Endothelial cell of umbilical vein (primary cell): ENCODE data around the gene CKS2. TPM values are rescaled to one million over a fixed set of nuclear protein-coding genes. Genes with fewer than 3 reads are reported as not detected.

ENCODE experiments used
- BruUV-seq: library from RNA; stranded (reverse); fragments of 400-500 nt; replicated peaks from 2 replicates; lab custom pipeline; 2021; lab: Mats Ljungman, UMichigan
- CTCF ChIA-PET: fragments of 300-600, 350-600 bp; sonication (Branson Sonifier 250); formaldehyde crosslinking; loops from one replicate; lab custom pipeline; 2021; ENCODE audit warnings: antibody characterized with exemption, inconsistent platforms; lab: Charles Lee
- POLR2A ChIA-PET: fragments of 300-600, 350-600 bp; sonication (Branson Sonifier 250); formaldehyde crosslinking; loops from one replicate; lab custom pipeline; 2021; ENCODE audit warnings: antibody characterized with exemption, inconsistent platforms; lab: Charles Lee
- DNase-seq: peaks from one replicate; pipeline ENCODE4 v3.0.0-alpha.2; 2011; ENCODE audit warnings: low read depth, low spot score
- FAIRE-seq: peaks from 2 replicates; lab custom pipeline; 2011; peaks lifted over from hg19 to GRCh38; lab: Jason Lieb, UNC
- H2AFZ ChIP-seq: 2 replicates; pipeline ENCODE4 v1.6.0; 2012; ENCODE audit warnings: low read depth, low read length, control low read depth, inconsistent platforms
- H3K27ac ChIP-seq: 2 replicates; pipeline ENCODE4 v1.5.1; 2011; ENCODE audit warnings: low read depth, mild to moderate bottlenecking, control low read depth, low read length, moderate library complexity; ENCODE audit not compliant: insufficient read depth
- H3K27me3 ChIP-seq, 2 experiments: 2 replicates each; pipeline versions ENCODE4 v1.6.0 to v1.6.1; 2011; ENCODE audit warnings: low read length in 2 of 2, mixed read lengths in 1 of 2; ENCODE audit not compliant: control insufficient read depth in 2 of 2, insufficient read depth in 2 of 2
- H3K36me3 ChIP-seq, 2 experiments: 2 replicates in 1 of 2; 3 replicates in 1 of 2; pipeline ENCODE4 v1.5.1; 2011; ENCODE audit warnings: low read length in 2 of 2, mild to moderate bottlenecking in 1 of 2, moderate library complexity in 1 of 2; ENCODE audit not compliant: control insufficient read depth in 2 of 2, insufficient read depth in 2 of 2; ENCODE audit errors: extremely low read depth in 1 of 2
- H3K4me1 ChIP-seq: 3 replicates; pipeline ENCODE4 v1.5.1; 2011; ENCODE audit warnings: mild to moderate bottlenecking, low read length; ENCODE audit not compliant: control insufficient read depth, insufficient read depth; ENCODE audit errors: extremely low read depth
- H3K4me2 ChIP-seq: 2 replicates; pipeline ENCODE4 v1.6.1; 2011; ENCODE audit warnings: low read length, control low read depth, mixed read lengths; ENCODE audit not compliant: insufficient read depth
- H3K4me3 ChIP-seq, 3 experiments: fragments of 200-600 bp in 1 of 3; sonication (generic), shearing (Covaris generic) in 1 of 3; replicated peaks in 1 of 3; 2 replicates each; pipeline ENCODE4 v1.5.1; 2011 to 2016; ENCODE audit warnings: control low read depth in 3 of 3, low read length in 3 of 3, mild to moderate bottlenecking in 2 of 3, inconsistent platforms in 1 of 3, low read depth in 1 of 3, moderate library complexity in 1 of 3; ENCODE audit not compliant: insufficient read depth in 1 of 3
- H3K79me2 ChIP-seq: 2 replicates; pipeline ENCODE4 v1.6.0; 2012; ENCODE audit warnings: low read length, inconsistent platforms; ENCODE audit not compliant: control insufficient read depth, insufficient read depth
- H3K9ac ChIP-seq: replicated peaks from 2 replicates; pipeline ENCODE3; 2011; ENCODE audit warnings: low read length, control low read depth; ENCODE audit not compliant: insufficient read depth; ENCODE audit errors: extremely low read depth
- H3K9me1 ChIP-seq: replicated peaks from 3 replicates; pipeline ENCODE4 v1.6.0; 2011; ENCODE audit warnings: mild to moderate bottlenecking, low read length; ENCODE audit not compliant: control insufficient read depth, insufficient read depth; ENCODE audit errors: extremely low read depth
- H3K9me3 ChIP-seq: replicated peaks from 2 replicates; pipeline ENCODE4 v1.5.1; 2012; ENCODE audit warnings: low read length, inconsistent platforms; ENCODE audit not compliant: control insufficient read depth, insufficient read depth
- H4K20me1 ChIP-seq: replicated peaks from 2 replicates; pipeline ENCODE3; 2011; ENCODE audit warnings: mild to moderate bottlenecking, low read length; ENCODE audit not compliant: control insufficient read depth, insufficient read depth; ENCODE audit errors: extremely low read depth
- EZH2 ChIP-seq: IDR thresholded peaks from 2 replicates; pipeline ENCODE4 v1.6.1; 2012; ENCODE audit warnings: borderline replicate concordance, low read depth, mild to moderate bottlenecking, moderate library complexity, low read length, inconsistent platforms; ENCODE audit not compliant: severe bottlenecking
- FOS ChIP-seq: IDR thresholded peaks from 2 replicates; pipeline ENCODE4 v1.6.1; 2011; ENCODE audit warnings: mild to moderate bottlenecking, low read length, moderate library complexity, borderline replicate concordance; ENCODE audit not compliant: insufficient read depth
- GATA2 ChIP-seq: IDR thresholded peaks from 2 replicates; pipeline ENCODE4 v1.7.0; 2011; ENCODE audit warnings: low read depth, mild to moderate bottlenecking, moderate library complexity, mixed read lengths, low read length; ENCODE audit not compliant: insufficient read length, insufficient read depth
- JUN ChIP-seq: IDR thresholded peaks from 2 replicates; pipeline ENCODE4 v1.6.1; 2011; ENCODE audit warnings: borderline replicate concordance, low read depth; ENCODE audit not compliant: insufficient read length, insufficient read depth
- MAX ChIP-seq: IDR thresholded peaks from 2 replicates; pipeline ENCODE4 v1.6.1; 2011; ENCODE audit not compliant: insufficient read depth, insufficient read length
- MYC ChIP-seq: IDR thresholded peaks from one replicate; pipeline ENCODE4 v1.6.1; 2011; ENCODE audit warnings: mild to moderate bottlenecking, low read depth, low read length
- POLR2A ChIP-seq: IDR thresholded peaks from 2 replicates; pipeline ENCODE4 v1.6.1; 2012; ENCODE audit warnings: low read depth, mild to moderate bottlenecking, control low read depth, low read length
- POLR2AphosphoS5 ChIP-seq: IDR thresholded peaks from 2 replicates; pipeline ENCODE4 v1.6.1; 2012; ENCODE audit warnings: low read depth, mild to moderate bottlenecking, control low read depth, low read length, moderate library complexity; ENCODE audit not compliant: insufficient read depth
- dilution Hi-C: fragments of 300-500 bp; cut with MboI; formaldehyde crosslinking; loops from one replicate; pipeline ENCODE4 v1.15.0; 2019; ENCODE audit warnings: low sequenced_read_pairs; ENCODE audit not compliant: extremely low pct_ligation_motif_present
- intact Hi-C: fragments of 100-400 bp; cut with micrococcal nuclease; formaldehyde crosslinking; loops from one replicate; pipeline ENCODE4 v1.10.0; 2022
- polyA plus RNA-seq, 4 experiments: library from polyadenylated mRNA; depleted of rRNA in 3 of 4; stranded (reverse) in 3 of 4; unstranded in 1 of 4; fragments of >200 nt; gene quantifications; 2 replicates each; pipeline versions ENCODE4 v1.2.1 to v1.2.3, GENCODE V29; 2011 to 2012; ENCODE audit warnings: missing spikeins in 1 of 4
- total RNA-seq: library from RNA; stranded (reverse); gene quantifications from 2 replicates; pipeline ENCODE4 v1.2.3, GENCODE V29; 2021
- TF ChIP-seq, protein P1 (sequence below), 2 donors: IDR thresholded peaks; 1 replicate in 1 of 2; 2 replicates in 1 of 2; pipeline ENCODE4 v1.5.1; 2011; ENCODE audit warnings: low read length in 2 of 2, mild to moderate bottlenecking in 2 of 2, moderate library complexity in 2 of 2, control low read depth in 1 of 2, inconsistent platforms in 1 of 2, low read depth in 1 of 2; ENCODE audit not compliant: insufficient read depth in 1 of 2; ENCODE audit errors: extremely low read depth in 1 of 2

The CKS2 gene
- total and polyA plus RNA-seq, 2 donors (not counting 3 experiments of a cell fraction or from before 2014, with no cell fraction given) = 153 to 269 TPM

DNA sequence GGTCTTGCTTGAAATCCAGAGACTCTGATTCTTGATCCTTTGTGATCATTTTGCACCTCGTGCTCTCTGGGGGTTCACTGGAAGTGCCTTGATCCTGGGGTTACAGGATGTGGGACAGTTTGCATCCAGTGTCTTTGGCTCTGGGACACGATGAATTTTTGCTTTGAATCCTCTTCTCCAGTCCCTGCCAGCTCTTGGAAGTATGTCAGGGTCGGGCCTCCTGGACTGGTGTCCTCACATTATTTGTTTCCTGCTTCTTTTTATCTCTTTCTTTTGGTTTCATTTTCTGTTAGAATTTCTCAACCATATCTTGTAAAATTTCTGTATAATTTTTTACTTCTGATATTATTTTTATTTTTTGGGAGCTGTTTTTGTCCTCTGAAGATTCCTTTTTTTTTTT, 41.5 kb downstream of the CKS2 start:
- no peak overlapping the region for H3K4me3 ChIP-seq
- H3K4me2 ChIP-seq = no peak overlapping the region
- intact Hi-C loops (no loop called here), dilution Hi-C loops (no loop called here)
- no peaks in the 10 kb centered on the region for H3K9me3 ChIP-seq
- TF ChIP-seq POLR2AphosphoS5 (no peak), FOS (no peak), EZH2 (no peak), MYC (no peak), MAX (no peak), POLR2A (no peak), JUN (no peak), GATA2 (no peak)
- TF ChIP-seq, protein P1, sequence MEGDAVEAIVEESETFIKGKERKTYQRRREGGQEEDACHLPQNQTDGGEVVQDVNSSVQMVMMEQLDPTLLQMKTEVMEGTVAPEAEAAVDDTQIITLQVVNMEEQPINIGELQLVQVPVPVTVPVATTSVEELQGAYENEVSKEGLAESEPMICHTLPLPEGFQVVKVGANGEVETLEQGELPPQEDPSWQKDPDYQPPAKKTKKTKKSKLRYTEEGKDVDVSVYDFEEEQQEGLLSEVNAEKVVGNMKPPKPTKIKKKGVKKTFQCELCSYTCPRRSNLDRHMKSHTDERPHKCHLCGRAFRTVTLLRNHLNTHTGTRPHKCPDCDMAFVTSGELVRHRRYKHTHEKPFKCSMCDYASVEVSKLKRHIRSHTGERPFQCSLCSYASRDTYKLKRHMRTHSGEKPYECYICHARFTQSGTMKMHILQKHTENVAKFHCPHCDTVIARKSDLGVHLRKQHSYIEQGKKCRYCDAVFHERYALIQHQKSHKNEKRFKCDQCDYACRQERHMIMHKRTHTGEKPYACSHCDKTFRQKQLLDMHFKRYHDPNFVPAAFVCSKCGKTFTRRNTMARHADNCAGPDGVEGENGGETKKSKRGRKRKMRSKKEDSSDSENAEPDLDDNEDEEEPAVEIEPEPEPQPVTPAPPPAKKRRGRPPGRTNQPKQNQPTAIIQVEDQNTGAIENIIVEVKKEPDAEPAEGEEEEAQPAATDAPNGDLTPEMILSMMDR (IDR thresholded peaks at IDR 0.05; ENCODE audit: extremely low read depth in 1 of 2, insufficient read depth in 1 of 2, low read depth in 1 of 2, low read length in 2 of 2) = no peak
- no peaks in the 10 kb centered on the region for H3K4me1 ChIP-seq
- CTCF ChIA-PET = no interaction called here
- no peak for DNase-seq
- POLR2A ChIA-PET = no interaction called here
- H3K27ac ChIP-seq = no peak overlapping the region
- no peak for FAIRE-seq
- H3K36me3 ChIP-seq = peaks cover 18 to 56% of the 10 kb centered on the region in 2 experiments
- no peaks in the 10 kb centered on the region for H3K9me1 ChIP-seq
- H3K27me3 ChIP-seq = no peaks in the 10 kb centered on the region
- BruUV-seq = no TSS peak
- H3K9ac ChIP-seq = no peak overlapping the region
- H3K79me2 ChIP-seq = no peaks in the 10 kb centered on the region
- H2AFZ ChIP-seq = no peak overlapping the region
- H4K20me1 ChIP-seq = no peaks in the 10 kb centered on the region
